PC-9 (cell line): ENCODE data around the gene RXRB. TPM values are rescaled to one million over a fixed set of nuclear protein-coding genes. Genes with fewer than 3 reads are reported as not detected.

Experiments used
- BruUV-seq: library from RNA; stranded (reverse); fragments of 400-500 nt; replicated peaks from 2 replicates; lab custom pipeline; 2021; lab: Mats Ljungman, UMichigan
- CTCF ChIA-PET: fragments of 300-600 bp; sonication (Branson Sonifier 250); formaldehyde crosslinking; loops from one replicate; lab custom pipeline; 2022; ENCODE audit warnings: antibody characterized with exemption; lab: Charles Lee
- POLR2A ChIA-PET: fragments of 300-600 bp; sonication (Branson Sonifier 250); formaldehyde crosslinking; loops from one replicate; lab custom pipeline; 2022; ENCODE audit warnings: antibody characterized with exemption; ENCODE audit not compliant: unreplicated experiment; lab: Charles Lee
- DNase-seq, 2 experiments: peaks; one replicate each; pipeline versions ENCODE4 v3.0.0 to v3.0.0-alpha.2; 2015 to 2022; ENCODE audit warnings: mixed read lengths in 1 of 2
- H2AFZ ChIP-seq: fragments of 200-600 bp; sonication (generic); 2 replicates; pipeline ENCODE4 v1.8.1; 2017; ENCODE audit warnings: antibody characterized with exemption
- H3F3A ChIP-seq: fragments of 200-600 bp; sonication (generic); 2 replicates; pipeline ENCODE4 v1.8.1; 2017; ENCODE audit warnings: antibody characterized with exemption, mild to moderate bottlenecking, low read depth; ENCODE audit not compliant: insufficient read depth
- H3K27ac ChIP-seq: fragments of 200-600 bp; sonication (generic); 2 replicates; pipeline ENCODE4 v1.6.1; 2016; ENCODE audit warnings: mixed run types
- H3K27me3 ChIP-seq: fragments of 200-600 bp; sonication (generic); 2 replicates; pipeline ENCODE4 v1.6.1; 2016; ENCODE audit warnings: low read depth, mixed run types; ENCODE audit not compliant: insufficient read depth
- H3K36me3 ChIP-seq: fragments of 200-600 bp; sonication (generic); 2 replicates; pipeline ENCODE4 v1.6.1; 2016; ENCODE audit warnings: low read depth, mixed run types
- H3K4me1 ChIP-seq: fragments of 200-600 bp; sonication (generic); replicated peaks from 2 replicates; pipeline ENCODE4 v1.6.1; 2016; ENCODE audit warnings: mixed run types; ENCODE audit not compliant: insufficient read depth
- H3K4me2 ChIP-seq: fragments of 200-600 bp; sonication (generic); 2 replicates; pipeline ENCODE4 v1.6.1; 2017; ENCODE audit warnings: mixed run types
- H3K4me3 ChIP-seq: fragments of 200-600 bp; sonication (generic); 2 replicates; pipeline ENCODE4 v1.6.1; 2016; ENCODE audit warnings: mixed run types
- H3K79me2 ChIP-seq: fragments of 200-600 bp; sonication (generic); 2 replicates; pipeline ENCODE4 v1.6.1; 2017; ENCODE audit warnings: low read depth, mixed run types
- H3K9me2 ChIP-seq: fragments of 200-600 bp; sonication (generic); 2 replicates; pipeline ENCODE4 v1.8.1; 2017; ENCODE audit warnings: mild to moderate bottlenecking; ENCODE audit not compliant: insufficient read depth
- H3K9me3 ChIP-seq: fragments of 200-600 bp; sonication (generic); 2 replicates; pipeline ENCODE4 v1.8.1; 2016; ENCODE audit warnings: low read depth; ENCODE audit not compliant: insufficient read depth
- H4K20me1 ChIP-seq: fragments of 200-600 bp; sonication (generic); 2 replicates; pipeline ENCODE4 v1.8.1; 2017; ENCODE audit not compliant: insufficient read depth
- EZH2 ChIP-seq: fragments of 200-600 bp; sonication (generic); IDR thresholded peaks from 2 replicates; pipeline ENCODE4 v1.8.0; 2017; ENCODE audit warnings: antibody characterized with exemption, low read depth
- intact Hi-C: fragments of 100-400 bp; cut with micrococcal nuclease; formaldehyde crosslinking; loops from one replicate; pipeline ENCODE4 v1.10.0; 2022; ENCODE audit not compliant: unreplicated experiment
- total RNA-seq: library from RNA; stranded (reverse); gene quantifications from 2 replicates; pipeline ENCODE4 v1.2.3, GENCODE V29; 2021
- TF ChIP-seq, protein P1 (sequence below): fragments of 200-600 bp; sonication (generic); conservative IDR thresholded peaks from 2 replicates; pipeline ENCODE4 v1.6.1; 2017; ENCODE audit warnings: mixed run types, antibody characterized with exemption, mild to moderate bottlenecking, moderate library complexity

The RXRB gene
- total RNA-seq, 1 experiment from 2014 or later, result 49.8 TPM

DNA sequence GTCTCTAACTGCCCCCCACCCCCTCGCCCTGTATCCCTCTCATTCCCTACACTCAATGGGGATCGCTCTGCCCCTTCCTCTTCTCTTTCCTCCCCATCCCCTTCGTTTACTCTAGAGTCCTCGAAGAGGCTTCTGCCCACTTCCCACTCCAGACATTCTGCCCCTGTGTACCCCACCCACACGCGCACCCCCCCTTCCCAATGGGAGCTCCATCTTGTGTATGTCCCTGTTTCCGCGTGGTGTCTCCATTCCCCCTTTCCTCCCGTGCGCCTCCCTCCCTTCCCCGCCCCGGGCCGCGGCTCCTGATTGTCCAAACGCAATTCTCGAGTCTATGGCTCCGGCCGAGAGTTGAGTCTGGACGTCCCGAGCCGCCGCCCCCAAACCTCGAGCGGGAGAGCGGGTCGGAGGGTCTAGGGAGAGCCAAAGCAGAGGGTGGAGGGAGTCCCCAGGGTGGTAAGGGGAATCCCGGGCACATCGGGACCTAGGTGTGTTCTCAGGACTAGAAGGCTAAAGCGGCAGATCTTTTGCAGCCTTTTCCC, 7.2 kb upstream of the RXRB start:
- peak overlapping the region; percentile 95 for H3K4me2 ChIP-seq
- peaks cover 29% of the 10 kb centered on the region for H3K4me1 ChIP-seq
- peak overlapping the region; percentile 62 for H3K27ac ChIP-seq
- no peaks in the 10 kb centered on the region for H3K27me3 ChIP-seq
- H3K79me2 ChIP-seq, result peaks cover 10% of the 10 kb centered on the region
- H3F3A ChIP-seq, result peaks cover 40% of the 10 kb centered on the region; the same call in 1 of the 2 replicates
- no peaks in the 10 kb centered on the region for H4K20me1 ChIP-seq
- peak overlapping the region; percentile 98 for H2AFZ ChIP-seq
- H3K9me3 ChIP-seq, result no peaks in the 10 kb centered on the region
- intact Hi-C loops, result loop anchor here (10.0 kb wide), 2 partner anchors 67 to 207 kb away; partner anchors contain the start of genes B3GALT4, CUTA, PHF1 and RPS18
- H3K4me3 ChIP-seq, result peak overlapping the region; percentile 98
- DNase-seq, result peak in 1 of 2 experiments; percentile 38
- ChIA-PET POLR2A (interaction anchor here (0.6 kb wide), 1 partner anchor 42 kb away, joined by 5 read pairs; no protein-coding TSS in a partner anchor), CTCF (interaction anchor here (0.7 kb wide), 2 partner anchors 41 to 355 kb away, joined by 8 to 10 read pairs; no protein-coding TSS in a partner anchor)
- TF ChIP-seq, protein P1, sequence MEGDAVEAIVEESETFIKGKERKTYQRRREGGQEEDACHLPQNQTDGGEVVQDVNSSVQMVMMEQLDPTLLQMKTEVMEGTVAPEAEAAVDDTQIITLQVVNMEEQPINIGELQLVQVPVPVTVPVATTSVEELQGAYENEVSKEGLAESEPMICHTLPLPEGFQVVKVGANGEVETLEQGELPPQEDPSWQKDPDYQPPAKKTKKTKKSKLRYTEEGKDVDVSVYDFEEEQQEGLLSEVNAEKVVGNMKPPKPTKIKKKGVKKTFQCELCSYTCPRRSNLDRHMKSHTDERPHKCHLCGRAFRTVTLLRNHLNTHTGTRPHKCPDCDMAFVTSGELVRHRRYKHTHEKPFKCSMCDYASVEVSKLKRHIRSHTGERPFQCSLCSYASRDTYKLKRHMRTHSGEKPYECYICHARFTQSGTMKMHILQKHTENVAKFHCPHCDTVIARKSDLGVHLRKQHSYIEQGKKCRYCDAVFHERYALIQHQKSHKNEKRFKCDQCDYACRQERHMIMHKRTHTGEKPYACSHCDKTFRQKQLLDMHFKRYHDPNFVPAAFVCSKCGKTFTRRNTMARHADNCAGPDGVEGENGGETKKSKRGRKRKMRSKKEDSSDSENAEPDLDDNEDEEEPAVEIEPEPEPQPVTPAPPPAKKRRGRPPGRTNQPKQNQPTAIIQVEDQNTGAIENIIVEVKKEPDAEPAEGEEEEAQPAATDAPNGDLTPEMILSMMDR, result no peak
- TF ChIP-seq EZH2, result no peak
- H3K36me3 ChIP-seq, result peaks cover 20% of the 10 kb centered on the region; the same call in 1 of the 2 replicates
- no peaks in the 10 kb centered on the region for H3K9me2 ChIP-seq
- no TSS peak for BruUV-seq

- Histone ChIP-seq H3K9me3 (no peaks in the 10 kb centered on the region), H4K20me1 (0 out of 2 replicates have a peak, but pooled peaks cover 3% of the 10 kb centered on the region), H3F3A (peaks cover 39% of the 10 kb centered on the region; the same call in 1 of the 2 replicates), H3K4me1 (peaks cover 34% of the 10 kb centered on the region), H3K79me2 (peaks cover 16% of the 10 kb centered on the region), H3K9me2 (no peaks in the 10 kb centered on the region), H3K4me2 (peak overlapping the region; percentile 95), H3K4me3 (peak overlapping the region; percentile 98), H3K27ac (no peak overlapping the region; the same call in 1 of the 2 replicates), H2AFZ (peak overlapping the region; percentile 98; the same call in 1 of the 2 replicates), H3K36me3 (peaks cover 26% of the 10 kb centered on the region), H3K27me3 (no peaks in the 10 kb centered on the region)
- DNase-seq, result peak in 1 of 2 experiments; percentile 42
- TF ChIP-seq, protein P1, result no peak
- no peak for TF ChIP-seq EZH2
- intact Hi-C loops, result loop anchor here (10.0 kb wide), 2 partner anchors 68 to 208 kb away; partner anchors contain the start of genes B3GALT4, CUTA, PHF1 and RPS18
- BruUV-seq, result no TSS peak
- POLR2A ChIA-PET, result no interaction called here
- CTCF ChIA-PET, result interaction anchor here (0.7 kb wide), 2 partner anchors 42 to 355 kb away, joined by 8 to 10 read pairs; no protein-coding TSS in a partner anchor
These were observed 6.5 kb upstream of the RXRB start for GRCh38 chr6:33206864-33207551.
